Measurements from ENCODE around the gene MYRFL.

MYRFL gene

GRCh38 chr12:69961246-69961645, 136.2 kb downstream of the MYRFL start:
- Histone ChIP-seq H3K9me3 (ENCODE audit: severe bottlenecking) (no peaks in the 10 kb centered on the region), H3K27ac (no peak overlapping the region), H3K27me3 (ENCODE audit: insufficient read depth, low read depth, severe bottlenecking) (no peaks in the 10 kb centered on the region), H3K36me3 (no peaks in the 10 kb centered on the region), H3K4me3 (ENCODE audit: low read depth, low read length) (no peak overlapping the region)
- DNase-seq = no peak
- TF ChIP-seq, protein P1, sequence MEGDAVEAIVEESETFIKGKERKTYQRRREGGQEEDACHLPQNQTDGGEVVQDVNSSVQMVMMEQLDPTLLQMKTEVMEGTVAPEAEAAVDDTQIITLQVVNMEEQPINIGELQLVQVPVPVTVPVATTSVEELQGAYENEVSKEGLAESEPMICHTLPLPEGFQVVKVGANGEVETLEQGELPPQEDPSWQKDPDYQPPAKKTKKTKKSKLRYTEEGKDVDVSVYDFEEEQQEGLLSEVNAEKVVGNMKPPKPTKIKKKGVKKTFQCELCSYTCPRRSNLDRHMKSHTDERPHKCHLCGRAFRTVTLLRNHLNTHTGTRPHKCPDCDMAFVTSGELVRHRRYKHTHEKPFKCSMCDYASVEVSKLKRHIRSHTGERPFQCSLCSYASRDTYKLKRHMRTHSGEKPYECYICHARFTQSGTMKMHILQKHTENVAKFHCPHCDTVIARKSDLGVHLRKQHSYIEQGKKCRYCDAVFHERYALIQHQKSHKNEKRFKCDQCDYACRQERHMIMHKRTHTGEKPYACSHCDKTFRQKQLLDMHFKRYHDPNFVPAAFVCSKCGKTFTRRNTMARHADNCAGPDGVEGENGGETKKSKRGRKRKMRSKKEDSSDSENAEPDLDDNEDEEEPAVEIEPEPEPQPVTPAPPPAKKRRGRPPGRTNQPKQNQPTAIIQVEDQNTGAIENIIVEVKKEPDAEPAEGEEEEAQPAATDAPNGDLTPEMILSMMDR (IDR thresholded peaks at IDR 0.05; ENCODE audit: low read depth, low read length) = no peak

GRCh38 chr12:69966409-69966808, 141.4 kb downstream of the MYRFL start:
- Histone ChIP-seq H3K27me3 (ENCODE audit: insufficient read depth, low read depth, severe bottlenecking) (no peaks in the 10 kb centered on the region), H3K27ac (no peak overlapping the region), H3K4me3 (ENCODE audit: low read depth, low read length) (no peak overlapping the region), H3K9me3 (ENCODE audit: severe bottlenecking) (no peaks in the 10 kb centered on the region), H3K36me3 (no peaks in the 10 kb centered on the region)
- TF ChIP-seq, protein P1 (IDR thresholded peaks at IDR 0.05; ENCODE audit: low read depth, low read length) = no peak
- DNase-seq = no peak

GRCh38 chr12:69966839-69967238, 141.8 kb downstream of the MYRFL start:
- no peak overlapping the region for H3K4me3 ChIP-seq (ENCODE audit: low read depth, low read length)
- DNase-seq = no peak

DNA sequence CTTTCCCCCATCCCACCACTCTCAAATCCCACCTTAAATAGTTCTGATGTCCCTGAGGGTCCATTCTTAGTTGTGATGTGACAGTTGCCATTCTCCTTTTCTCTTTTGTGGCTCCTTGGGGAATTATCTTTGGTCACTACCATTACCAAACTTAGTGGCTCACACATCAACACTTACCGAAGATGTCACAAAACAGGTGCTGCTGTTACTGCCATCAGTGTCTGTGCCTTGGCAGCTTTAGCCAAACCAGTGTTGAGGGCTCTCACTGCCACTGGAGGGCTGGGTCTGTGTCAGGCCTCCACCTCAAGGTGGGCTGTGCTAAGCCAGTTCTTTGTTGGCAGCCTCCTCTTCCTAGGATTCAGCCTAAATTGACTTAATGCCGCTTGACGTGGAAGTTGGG, 144.0 kb downstream of the MYRFL start:
- TF ChIP-seq, protein P1 (IDR thresholded peaks at IDR 0.05; ENCODE audit: low read depth, low read length) = no peak

More at GRCh38 chr12:69966839-69967238, 141.8 kb downstream of the MYRFL start:
- Histone ChIP-seq H3K9me3 (ENCODE audit: severe bottlenecking) (no peaks in the 10 kb centered on the region), H3K27me3 (ENCODE audit: insufficient read depth, low read depth, severe bottlenecking) (no peaks in the 10 kb centered on the region), H3K27ac (no peak overlapping the region), H3K36me3 (no peaks in the 10 kb centered on the region)
- TF ChIP-seq, protein P1 (IDR thresholded peaks at IDR 0.05; ENCODE audit: low read depth, low read length) = no peak

DNA sequence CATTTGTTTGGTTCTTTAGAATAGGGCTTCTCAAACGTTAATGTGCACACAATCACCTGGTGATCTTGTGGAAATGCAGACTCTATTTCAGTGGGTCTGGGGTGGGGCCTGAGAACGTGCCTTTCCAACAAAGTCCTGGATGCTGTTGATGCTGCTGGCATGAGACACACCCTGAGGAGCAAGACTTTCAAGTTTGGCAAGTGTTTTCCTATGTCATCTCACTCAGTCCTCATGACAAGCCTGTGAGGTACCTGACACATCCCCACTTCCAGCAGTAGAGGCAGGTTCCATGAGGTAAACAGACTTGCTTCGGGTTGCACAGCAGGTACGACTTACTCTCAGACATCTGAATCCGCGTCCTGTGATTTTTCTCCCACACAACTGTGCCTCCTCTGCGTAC, 147.1 kb downstream of the MYRFL start:
- TF ChIP-seq, protein P1 (IDR thresholded peaks at IDR 0.05; ENCODE audit: low read depth, low read length) = no peak
- Histone ChIP-seq H3K9me3 (ENCODE audit: severe bottlenecking) (no peaks in the 10 kb centered on the region), H3K36me3 (no peaks in the 10 kb centered on the region), H3K27ac (no peak overlapping the region), H3K4me3 (ENCODE audit: low read depth, low read length) (no peak overlapping the region), H3K27me3 (ENCODE audit: insufficient read depth, low read depth, severe bottlenecking) (no peaks in the 10 kb centered on the region)
- no peak for DNase-seq

More for the DNA sequence above, 144.0 kb downstream of the MYRFL start:
- H3K36me3 ChIP-seq = no peaks in the 10 kb centered on the region
- DNase-seq = no peak
- H3K9me3 ChIP-seq (ENCODE audit: severe bottlenecking) = no peaks in the 10 kb centered on the region
- no peak overlapping the region for H3K27ac ChIP-seq
- no peak overlapping the region for H3K4me3 ChIP-seq (ENCODE audit: low read depth, low read length)
- H3K27me3 ChIP-seq (ENCODE audit: insufficient read depth, low read depth, severe bottlenecking) = no peaks in the 10 kb centered on the region

- Histone ChIP-seq H3K27ac (no peak overlapping the region), H3K4me3 (ENCODE audit: low read depth, low read length) (no peak overlapping the region), H3K9me3 (ENCODE audit: severe bottlenecking) (no peaks in the 10 kb centered on the region), H3K36me3 (no peaks in the 10 kb centered on the region), H3K27me3 (ENCODE audit: insufficient read depth, low read depth, severe bottlenecking) (no peaks in the 10 kb centered on the region)
- no peak for DNase-seq
- TF ChIP-seq, protein P1 (IDR thresholded peaks at IDR 0.05; ENCODE audit: low read depth, low read length) = no peak
Measured at GRCh38 chr12:69978020-69978419, 153.0 kb downstream of the MYRFL start.

Measured in WERI-Rb-1 (cell line).